Measurements from ENCODE around the gene PGRMC2.
"Not testable (repeated sequence)": the region's sequence is repeated elsewhere in the genome, so short reads cannot be mapped to it uniquely, and the experiment has no call there.

Gene PGRMC2

DNA sequence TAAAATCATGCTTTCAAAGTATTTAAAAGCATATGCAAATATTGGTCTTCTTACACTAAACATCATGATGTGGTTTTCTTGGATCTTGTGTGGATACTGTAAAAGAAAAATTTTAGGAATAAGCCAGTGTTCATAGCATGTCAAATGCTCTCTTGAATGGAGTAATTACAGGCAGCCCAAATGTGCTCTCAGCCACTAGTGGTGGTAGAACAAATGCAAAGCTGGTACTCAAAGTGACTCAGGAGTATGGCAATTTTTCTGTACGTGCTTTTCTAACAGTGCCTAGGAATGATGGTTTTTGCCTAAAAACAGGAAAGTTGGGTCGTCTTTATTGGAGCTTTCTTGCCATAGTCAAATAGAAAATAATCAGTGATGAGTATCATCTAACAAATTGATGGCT, 19.9 kb downstream of the PGRMC2 start:
- DNase-seq (ENCODE audit: low spot score) = no peak

DNA sequence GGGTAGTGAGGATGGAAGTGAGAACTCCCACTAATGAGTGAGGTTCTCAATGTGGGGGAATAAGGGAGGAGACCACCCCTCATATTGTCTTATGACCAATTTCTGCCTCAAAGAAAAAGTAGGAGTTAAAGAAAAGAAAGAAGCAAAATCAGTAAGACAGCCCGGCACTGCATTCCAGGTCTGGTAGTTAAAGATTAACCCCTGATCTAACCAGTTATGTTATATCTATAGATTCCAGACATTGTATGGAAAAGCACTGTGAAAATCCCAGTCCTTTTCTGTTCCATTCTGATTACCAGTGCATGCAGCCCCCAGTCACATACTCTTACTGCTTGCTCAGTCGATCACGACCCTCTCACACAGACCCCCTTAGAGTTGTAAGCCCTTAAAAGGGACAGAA, 20.4 kb downstream of the PGRMC2 start:
- not testable (repeated sequence) for DNase-seq (ENCODE audit: low spot score)

DNA sequence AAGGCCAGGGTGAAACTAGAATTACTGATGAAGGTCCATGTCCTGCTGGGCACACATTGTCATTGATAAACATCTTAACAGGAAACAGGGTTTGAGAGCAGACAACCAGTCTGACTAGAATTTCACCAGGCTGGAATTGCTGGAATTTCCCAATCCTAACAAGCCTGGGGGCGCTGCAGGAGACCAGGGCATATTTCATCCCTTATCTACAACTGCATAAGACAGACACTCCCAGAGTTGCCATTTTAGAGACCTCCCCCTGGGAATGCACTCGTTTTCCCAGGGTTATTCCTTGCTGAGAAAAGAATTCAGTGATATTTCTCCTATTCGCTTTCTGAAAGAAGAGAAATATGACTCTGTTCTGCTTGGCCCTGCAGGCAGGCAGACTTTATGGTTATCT, 22.1 kb downstream of the PGRMC2 start:
- not testable (repeated sequence) for DNase-seq (ENCODE audit: low spot score)

DNA sequence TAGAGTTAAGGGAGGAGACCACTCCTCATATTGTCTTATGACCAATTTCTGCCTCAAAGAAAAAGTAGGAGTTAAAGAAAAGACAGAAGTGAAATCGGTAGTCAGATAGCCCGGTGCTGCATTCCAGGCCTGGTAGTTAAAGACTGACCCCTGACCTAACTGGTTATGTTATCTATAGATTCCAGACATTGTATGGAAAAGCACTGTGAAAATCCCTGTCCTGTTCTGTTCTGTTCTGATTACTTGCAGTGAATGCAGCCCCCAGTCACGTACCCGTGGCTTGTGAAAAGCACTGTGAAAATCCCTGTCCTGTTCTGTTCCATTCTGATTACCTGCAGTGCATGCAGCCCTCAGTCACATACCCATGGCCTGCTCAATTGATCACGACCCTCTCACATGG, 27.7 kb downstream of the PGRMC2 start:
- not testable (repeated sequence) for DNase-seq (ENCODE audit: low spot score)

DNA sequence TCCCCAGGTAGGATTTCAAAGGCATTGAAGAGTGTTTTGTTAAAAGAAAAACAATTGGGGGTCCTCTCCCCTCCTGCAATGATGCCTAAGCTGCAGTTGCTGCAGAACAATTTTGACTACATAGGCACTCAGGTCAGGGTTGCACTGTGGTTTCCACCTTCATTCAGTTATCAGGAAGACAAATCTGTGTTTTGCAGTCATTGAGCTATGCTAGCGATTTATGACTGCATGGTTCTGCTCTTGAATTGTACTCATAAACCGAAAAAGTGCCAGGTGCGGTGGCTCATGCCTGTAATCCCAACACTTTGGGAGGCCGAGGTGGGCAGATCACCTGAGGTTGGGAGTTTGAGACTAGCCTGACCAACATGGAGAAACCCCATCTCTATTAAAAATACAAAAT, 29.4 kb downstream of the PGRMC2 start:
- not testable (repeated sequence) for DNase-seq (ENCODE audit: low spot score)

DNA sequence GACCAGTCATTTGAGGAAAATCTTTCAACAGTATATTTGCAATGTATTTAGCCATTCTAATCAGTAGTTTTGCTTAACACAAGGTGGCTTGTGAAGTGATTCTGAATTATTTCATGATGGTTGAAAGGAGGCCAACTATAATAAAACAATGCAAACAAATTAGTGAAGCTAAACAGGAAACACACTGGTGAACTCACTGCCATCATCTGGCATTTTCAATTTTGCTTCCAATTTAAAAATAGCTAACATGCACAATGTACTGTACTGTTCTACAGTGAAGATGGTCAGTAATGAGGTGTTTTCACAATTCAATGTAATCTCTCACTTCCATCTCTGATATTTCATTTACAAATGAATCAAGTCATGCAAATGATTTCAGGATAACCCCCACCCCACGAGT, 31.1 kb downstream of the PGRMC2 start:
- DNase-seq (ENCODE audit: low spot score) = no peak

DNA sequence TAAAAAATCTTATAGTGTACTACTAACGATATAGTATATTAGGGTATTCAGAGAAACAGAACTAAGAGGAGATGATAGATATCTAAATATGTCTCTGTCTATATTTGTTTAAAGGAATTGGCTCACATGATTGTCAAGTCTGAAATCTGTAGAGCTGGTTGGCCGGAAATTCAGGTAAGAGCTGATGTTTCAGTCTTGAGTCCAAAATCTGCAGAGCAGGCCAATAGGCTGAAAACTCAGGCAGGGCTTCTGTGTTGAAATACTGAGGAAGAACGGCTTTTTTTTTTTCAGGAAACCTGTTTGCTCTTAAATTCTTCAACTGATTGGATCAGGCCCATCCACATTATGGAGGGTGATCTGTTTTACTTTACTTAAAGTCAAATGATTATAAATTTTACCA, 31.7 kb downstream of the PGRMC2 start:
- no peak for DNase-seq (ENCODE audit: low spot score)

DNA sequence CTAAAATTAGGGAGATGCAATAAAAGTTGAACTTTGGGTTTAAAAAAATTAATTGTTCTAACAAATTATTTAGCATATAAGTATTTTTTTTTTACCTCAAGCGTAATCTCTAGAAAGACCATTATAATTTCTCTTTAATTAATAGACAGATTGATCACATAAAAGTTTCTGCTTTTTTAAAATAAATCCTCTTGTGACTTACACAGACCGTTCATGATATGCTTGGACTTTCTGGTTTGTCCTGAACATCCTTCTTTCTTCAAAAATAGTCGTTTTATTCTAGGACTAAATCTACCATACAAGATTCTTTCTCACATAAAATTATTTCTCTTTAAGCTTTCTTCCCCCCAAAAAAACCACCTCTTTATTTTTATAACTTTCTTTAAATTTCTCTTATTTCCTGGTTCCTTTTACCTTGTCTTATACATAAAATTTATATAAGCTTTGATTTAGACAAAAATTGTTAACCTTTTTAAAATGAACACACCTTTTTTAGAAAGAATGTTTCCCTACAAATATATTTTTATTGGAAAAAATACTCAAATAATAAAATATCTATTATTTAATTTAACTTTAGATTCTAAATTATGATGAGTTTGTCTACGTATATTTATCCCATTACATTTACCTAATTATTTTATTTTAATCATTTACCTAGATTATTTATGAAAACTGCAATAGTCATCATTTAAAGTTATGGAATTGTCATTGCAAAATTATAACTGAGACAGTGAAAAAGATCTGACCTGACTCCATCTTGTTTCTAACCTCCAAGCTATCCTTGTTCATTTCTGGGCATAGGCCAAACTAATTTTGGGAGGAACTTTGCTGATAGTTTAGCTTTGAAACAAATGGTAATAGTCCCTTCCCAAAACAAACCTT, 37.6 kb downstream of the PGRMC2 start:
- no peak for DNase-seq (ENCODE audit: low spot score)

DNA sequence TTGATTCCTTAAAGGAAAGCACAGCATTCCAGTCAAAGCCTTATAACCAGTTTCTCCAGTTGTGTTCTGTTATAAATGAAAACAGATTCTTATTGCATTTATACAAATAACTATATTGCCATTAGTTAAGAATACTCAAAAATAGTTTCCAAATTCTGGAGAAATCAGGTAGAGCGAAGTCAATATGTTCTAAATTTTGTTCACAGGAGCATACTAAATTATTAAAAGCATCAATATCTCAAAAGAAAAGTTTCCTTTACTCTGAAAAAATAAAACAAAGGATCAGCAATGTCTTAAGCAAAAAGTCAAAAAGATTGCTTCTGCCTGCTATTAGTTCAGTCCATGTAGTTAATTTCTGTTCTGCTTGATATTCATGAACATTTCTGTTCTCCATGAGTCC, 39.7 kb downstream of the PGRMC2 start:
- no peak for DNase-seq (ENCODE audit: low spot score)

DNA sequence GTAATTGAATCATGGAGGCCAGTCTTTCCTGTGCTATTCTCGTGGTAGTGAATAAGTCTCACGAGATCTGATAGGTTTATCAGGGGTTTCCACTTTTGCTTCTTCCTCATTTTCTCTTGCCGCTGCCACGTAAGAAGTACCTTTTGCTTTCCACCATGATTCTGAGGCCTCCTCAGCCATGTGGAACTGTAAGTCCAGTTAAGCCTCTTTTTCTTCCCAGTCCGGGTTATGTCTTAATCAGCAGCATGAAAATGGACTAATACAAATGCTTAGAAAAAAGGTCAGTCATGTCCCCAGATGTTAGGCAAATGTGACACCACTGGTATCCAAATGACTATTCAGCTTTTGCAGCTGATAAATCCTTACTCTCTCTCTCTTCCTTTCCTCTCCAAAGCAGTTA, 42.2 kb downstream of the PGRMC2 start:
- not testable (repeated sequence) for DNase-seq (ENCODE audit: low spot score)

DNA sequence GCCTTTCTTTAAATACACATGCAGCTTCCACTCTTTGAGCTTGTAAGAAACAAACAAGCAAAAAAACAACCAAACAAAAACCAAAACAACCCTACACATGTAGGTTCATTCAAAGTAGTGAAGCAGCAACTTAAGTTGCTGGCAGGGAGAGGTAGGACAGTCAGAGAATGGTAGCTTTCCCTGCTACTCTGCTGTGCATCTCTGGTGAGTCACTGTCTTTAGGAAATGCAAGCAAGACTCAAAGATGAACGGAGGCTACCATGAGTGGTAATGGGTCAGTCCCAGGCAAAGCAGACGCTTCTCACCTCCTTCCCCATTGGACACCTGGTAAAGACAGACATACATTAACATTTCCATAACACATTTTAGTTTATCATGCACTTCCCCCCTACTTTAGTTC, 43.2 kb downstream of the PGRMC2 start:
- DNase-seq (ENCODE audit: low spot score) = no peak

DNA sequence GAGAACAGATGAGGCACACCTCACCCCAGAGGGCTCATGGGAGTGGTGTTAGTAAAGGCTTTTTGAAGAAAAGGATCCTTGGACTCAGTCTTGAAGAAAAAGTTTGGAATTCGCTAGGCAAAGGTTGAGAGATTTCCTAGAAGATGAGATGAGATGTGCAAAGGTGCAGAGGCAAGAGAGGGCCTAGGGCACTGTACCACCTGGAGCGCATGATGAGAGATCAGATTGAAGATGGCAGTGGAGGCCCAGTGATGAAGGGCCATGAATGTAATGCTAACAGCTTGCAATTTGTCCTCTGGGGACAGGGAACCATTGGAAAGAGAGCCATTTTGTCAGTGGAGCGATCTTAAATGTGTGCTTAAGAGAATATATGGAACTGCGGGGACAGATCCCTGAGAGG, 45.0 kb downstream of the PGRMC2 start:
- no peak for DNase-seq (ENCODE audit: low spot score)

DNA sequence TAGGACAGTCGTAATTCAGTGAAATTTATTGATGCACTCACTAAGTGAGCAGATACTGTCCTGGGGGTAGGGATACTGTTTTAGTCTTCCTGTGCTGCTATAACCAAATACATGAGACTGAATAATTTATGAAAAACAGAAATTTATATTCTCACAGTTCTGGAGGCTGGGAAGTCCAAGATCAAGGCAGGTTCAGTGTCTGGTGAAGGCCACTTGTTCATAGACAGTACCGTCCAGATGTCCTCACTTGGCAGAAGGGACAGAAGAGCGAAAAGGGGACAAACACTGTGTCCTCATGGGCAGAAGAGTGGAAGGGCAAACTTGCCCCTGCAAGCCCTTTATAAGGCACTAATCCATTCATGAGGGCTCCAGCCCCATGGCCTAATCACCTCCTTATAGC, 45.6 kb downstream of the PGRMC2 start:
- DNase-seq (ENCODE audit: low spot score) = no peak

DNA sequence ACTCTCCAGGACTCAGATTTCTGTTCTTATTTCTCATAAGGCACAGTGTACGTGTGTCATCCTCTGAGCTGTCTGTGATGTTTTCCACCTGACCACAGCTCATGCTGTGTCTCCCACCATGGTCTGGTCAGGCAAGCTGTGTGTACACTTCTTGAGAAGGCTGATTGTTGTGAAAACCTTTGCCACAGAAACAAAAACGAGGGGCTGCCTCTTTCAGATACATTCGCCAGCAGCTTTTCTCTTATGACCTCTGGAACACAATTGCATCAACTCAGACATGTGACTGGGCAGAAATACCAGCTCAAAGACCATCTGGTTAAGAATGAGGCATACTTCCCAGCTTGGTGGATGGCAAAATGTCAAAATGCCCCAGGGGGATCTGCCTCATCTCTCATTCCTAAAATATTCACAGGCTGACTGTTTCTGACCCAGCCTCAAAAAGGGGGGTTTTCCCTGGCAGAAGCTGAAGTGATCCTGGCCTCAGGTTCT, 46.1 kb downstream of the PGRMC2 start:
- no peak for DNase-seq (ENCODE audit: low spot score)

DNA sequence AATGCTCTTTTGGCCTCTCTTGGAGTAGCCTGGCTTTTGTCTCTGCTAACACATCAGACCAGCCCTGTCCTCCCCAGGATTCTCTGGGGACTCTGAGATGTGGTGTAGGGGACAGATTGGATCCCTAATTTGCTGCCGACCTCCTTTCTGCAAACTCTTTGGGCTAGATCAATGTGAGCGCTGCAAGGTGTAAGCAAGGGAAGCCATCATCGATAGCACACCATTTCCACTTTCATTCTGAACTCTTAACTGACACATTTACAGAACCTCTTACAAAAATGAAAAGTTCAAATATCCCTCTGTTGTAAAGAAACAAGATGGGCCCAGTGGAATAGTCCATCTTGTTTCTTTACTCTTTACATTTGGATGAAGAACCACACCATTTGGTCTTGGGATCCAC, 46.6 kb downstream of the PGRMC2 start:
- DNase-seq (ENCODE audit: low spot score) = no peak

DNA sequence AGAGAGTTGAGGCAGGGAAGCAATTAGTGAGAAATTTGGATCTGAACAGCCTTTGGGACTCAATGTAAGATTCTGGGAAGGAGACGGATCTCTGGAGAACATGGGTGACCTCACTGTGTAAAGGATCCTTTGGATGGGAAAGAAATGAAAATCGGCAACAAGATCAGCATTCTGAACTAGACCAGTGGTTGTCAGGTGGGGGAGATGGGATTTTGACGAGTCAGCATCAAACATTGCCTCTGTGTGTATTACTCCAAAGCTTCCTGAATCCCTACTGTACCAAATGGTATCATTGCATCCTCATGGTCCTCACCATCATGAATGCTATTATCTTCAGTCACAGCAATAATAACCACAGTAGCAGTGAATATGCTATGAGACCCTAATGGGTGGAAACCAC, 52.8 kb downstream of the PGRMC2 start:
- no peak for DNase-seq (ENCODE audit: low spot score)

DNA sequence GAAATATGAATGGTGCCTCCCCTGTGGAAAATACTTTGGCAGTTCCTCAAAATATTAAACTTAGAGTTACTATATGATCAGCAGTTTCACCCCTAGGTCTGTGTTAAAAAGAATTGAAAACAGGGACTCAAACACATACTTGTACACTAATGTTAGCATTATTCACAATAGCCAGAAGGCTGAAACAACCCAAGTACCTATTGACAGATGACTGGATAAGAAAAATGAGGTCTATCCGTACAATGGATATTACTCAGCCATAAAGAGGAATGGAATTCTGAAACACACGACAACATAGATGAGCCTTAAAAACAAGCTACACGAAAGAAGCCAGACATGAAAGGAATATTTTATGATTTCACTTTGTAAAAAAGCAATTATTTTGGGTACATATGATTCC, 54.9 kb downstream of the PGRMC2 start:
- no peak for DNase-seq (ENCODE audit: low spot score)

DNA sequence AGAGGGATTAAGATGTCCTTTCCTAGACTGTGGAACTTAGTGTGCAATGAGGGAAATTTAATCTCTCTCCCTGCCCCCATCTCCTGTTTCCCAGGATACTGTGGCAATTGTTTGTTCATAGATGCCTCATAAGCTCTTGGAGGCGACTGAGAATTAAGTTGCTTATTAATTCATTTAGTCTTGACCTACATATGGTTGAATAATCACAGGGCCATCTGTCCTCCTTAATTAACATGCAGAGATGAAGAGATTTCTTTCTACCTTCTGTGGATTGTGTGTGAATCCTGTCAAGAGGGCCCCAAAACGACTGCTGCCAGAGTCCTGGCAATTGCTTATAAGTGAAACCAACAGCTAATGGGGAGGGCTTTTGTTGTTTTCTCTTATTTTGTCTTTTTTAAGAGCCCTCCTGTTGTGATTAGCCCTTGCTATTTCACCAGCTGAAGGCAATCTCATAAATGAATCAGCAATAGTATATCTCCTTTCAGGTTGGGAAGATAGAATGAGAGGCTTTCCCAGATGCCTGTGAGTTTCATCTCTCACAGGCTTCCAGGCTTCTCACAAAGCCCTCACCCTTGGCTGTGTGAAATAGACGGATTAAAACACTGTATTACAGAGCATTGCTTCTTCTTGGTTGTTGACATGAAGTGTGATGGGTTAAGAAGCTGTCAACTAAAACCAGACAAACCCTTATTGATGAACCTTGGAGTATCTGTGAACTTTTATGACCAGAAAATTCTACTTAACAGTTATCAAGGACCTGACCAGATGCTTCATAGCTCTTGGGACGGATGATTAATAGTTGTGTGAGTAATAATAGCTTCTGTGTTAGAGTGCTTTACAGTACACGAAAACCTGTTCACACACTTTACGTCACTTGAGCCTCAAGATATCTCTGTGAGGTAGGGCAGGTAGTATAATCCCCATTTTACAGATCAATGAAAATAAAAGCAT, 58.5 kb downstream of the PGRMC2 start:
- no peak for DNase-seq (ENCODE audit: low spot score)

DNA sequence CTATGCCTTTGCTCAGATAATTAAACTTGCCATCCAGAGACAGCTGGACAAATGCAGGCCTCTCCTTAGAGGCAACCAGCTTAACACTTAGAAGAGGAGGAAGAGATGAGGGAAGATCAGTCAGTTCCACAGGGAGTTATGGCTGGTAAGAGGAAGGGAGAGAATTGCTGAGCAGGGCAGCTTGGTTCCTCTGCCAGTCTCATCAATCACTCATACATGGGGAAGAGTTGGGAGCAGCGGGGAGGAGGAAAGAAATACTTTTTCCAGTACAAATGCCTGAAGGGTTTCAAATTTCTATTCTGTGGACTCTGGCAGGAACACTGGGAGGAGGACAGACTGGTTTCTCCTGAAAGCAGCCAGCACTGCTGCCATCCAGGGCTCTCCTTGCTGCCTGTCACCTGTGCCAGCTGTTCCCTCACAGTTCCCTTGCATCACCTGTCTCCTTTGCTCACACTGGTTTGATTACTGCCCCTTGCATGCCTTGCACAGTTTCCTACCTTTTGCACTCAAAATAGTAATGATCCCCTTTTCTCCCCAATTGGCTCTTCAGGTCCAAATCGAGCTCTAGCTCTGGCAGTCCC, 59.5 kb downstream of the PGRMC2 start:
- DNase-seq (ENCODE audit: low spot score) = no peak

DNA sequence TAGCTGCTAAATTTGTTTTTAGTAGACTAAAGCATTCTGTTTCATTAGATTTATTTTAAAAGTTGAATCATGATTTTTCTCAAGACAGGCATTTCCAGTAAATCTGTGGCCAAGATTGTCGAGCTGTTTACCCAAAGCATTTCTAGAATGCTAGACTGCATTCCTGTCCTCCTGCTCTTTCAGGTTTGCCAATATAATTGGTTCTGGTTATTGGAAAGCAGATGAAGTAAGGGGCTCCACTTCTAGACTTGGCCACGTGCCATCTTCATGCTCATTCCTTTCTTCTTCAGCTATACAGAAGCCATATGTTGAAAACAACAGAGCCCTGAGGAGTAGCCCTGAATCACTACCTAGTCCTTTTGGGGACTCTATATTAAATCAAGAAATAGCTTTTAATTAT, 62.5 kb downstream of the PGRMC2 start:
- DNase-seq (ENCODE audit: low spot score) = no peak

DNA sequence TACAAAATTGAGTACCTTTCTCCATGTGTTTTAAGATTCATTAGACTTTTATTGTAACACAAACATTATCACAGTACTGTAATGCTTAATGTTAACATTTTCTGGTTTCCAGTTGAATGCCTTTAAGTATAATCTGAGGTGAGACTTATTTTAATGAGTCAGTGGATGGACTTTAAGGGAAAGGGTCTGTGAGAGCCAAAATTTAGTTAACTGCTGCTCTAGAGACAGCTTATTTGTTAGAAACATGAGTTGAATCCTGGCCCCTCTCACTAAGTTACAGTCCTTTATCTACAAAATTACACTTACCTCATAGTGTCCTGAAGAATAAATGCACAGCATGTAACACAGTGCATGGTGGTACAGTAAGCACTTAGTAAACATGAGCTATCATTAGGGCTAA, 66.0 kb downstream of the PGRMC2 start:
- DNase-seq (ENCODE audit: low spot score) = no peak

All from kidney capillary endothelial cell (primary cell).